Neural crest cell (in vitro differentiated cells): ENCODE data around the gene WAPL. TPM values are rescaled to one million over a fixed set of nuclear protein-coding genes. Genes with fewer than 3 reads are reported as not detected.
"Not testable (repeated sequence)": the region's sequence is repeated elsewhere in the genome, so short reads cannot be mapped to it uniquely, and the experiment has no call there.

ENCODE experiments used
- DNase-seq: peaks from one replicate; pipeline ENCODE4 v3.0.0; 2021; ENCODE audit warnings: low read depth, mixed read lengths, low spot score
- H3K27ac Mint-ChIP-seq: one replicate; pipeline ENCODE4 v1.8.0; 2021; ENCODE audit warnings: mild to moderate bottlenecking, mixed read lengths; ENCODE audit not compliant: unreplicated experiment
- H3K27me3 Mint-ChIP-seq: 2 replicates; pipeline ENCODE4 v1.8.0; 2021; ENCODE audit warnings: low read depth, mild to moderate bottlenecking, mixed read lengths
- H3K36me3 Mint-ChIP-seq: 2 replicates; pipeline ENCODE4 v1.8.0; 2021; ENCODE audit warnings: low read depth, mild to moderate bottlenecking, mixed read lengths
- H3K4me1 Mint-ChIP-seq: 2 replicates; pipeline ENCODE4 v1.8.0; 2021; ENCODE audit warnings: mixed read lengths
- H3K4me3 Mint-ChIP-seq: one replicate; pipeline ENCODE4 v1.8.0; 2021; ENCODE audit warnings: mild to moderate bottlenecking, mixed read lengths
- H3K9me3 Mint-ChIP-seq: 2 replicates; pipeline ENCODE4 v1.8.0; 2021; ENCODE audit warnings: mixed read lengths
- CTCF ChIP-seq: fragments of 200-600 bp; sonication (generic); conservative IDR thresholded peaks from 2 replicates; pipeline ENCODE4 v1.5.0; 2021; ENCODE audit warnings: antibody characterized with exemption, mild to moderate bottlenecking
- total RNA-seq: library from RNA; stranded (reverse); gene quantifications from 2 replicates; pipeline ENCODE4 v1.2.1, GENCODE V29; 2021

The WAPL gene
- total RNA-seq, 1 donor from 2014 or later, result 54.0 TPM

- Mint-ChIP-seq H3K9me3 (no peaks in the 10 kb centered on the region), H3K27me3 (peaks cover 72% of the 10 kb centered on the region), H3K27ac (no peak overlapping the region), H3K4me3 (no peak overlapping the region), H3K36me3 (no peaks in the 10 kb centered on the region), H3K4me1 (peaks cover 4% of the 10 kb centered on the region)
- TF ChIP-seq CTCF, result no peak
- DNase-seq, result no peak
Observed at GRCh38 chr10:86392723-86393094, 128.9 kb downstream of the WAPL start.

- DNase-seq, result no peak
- no peak overlapping the region for H3K27ac Mint-ChIP-seq
Observed at GRCh38 chr10:86391986-86392722, 129.4 kb downstream of the WAPL start.

GRCh38 chr10:86391236-86391840, 130.3 kb downstream of the WAPL start:
- no peaks in the 10 kb centered on the region for H3K9me3 Mint-ChIP-seq
- no peak overlapping the region for H3K27ac Mint-ChIP-seq
- H3K4me1 Mint-ChIP-seq, result peaks cover 4% of the 10 kb centered on the region
- TF ChIP-seq CTCF, result no peak
- no peak for DNase-seq
- H3K4me3 Mint-ChIP-seq, result no peak overlapping the region
- peaks cover 69% of the 10 kb centered on the region for H3K27me3 Mint-ChIP-seq
- no peaks in the 10 kb centered on the region for H3K36me3 Mint-ChIP-seq

More at GRCh38 chr10:86391986-86392722, 129.4 kb downstream of the WAPL start:
- peaks cover 72% of the 10 kb centered on the region for H3K27me3 Mint-ChIP-seq
- H3K4me3 Mint-ChIP-seq, result no peak overlapping the region
- peaks cover 4% of the 10 kb centered on the region for H3K4me1 Mint-ChIP-seq
- H3K9me3 Mint-ChIP-seq, result no peaks in the 10 kb centered on the region
- no peaks in the 10 kb centered on the region for H3K36me3 Mint-ChIP-seq
- TF ChIP-seq CTCF, result no peak

- Mint-ChIP-seq H3K36me3 (no peaks in the 10 kb centered on the region), H3K9me3 (no peaks in the 10 kb centered on the region), H3K4me1 (peaks cover 4% of the 10 kb centered on the region), H3K27ac (no peak overlapping the region), H3K4me3 (no peak overlapping the region), H3K27me3 (peaks cover 71% of the 10 kb centered on the region)
- no peak for DNase-seq
- TF ChIP-seq CTCF, result no peak
Observed at GRCh38 chr10:86390337-86391120, 131.1 kb downstream of the WAPL start.

GRCh38 chr10:86389441-86390193, 132.0 kb downstream of the WAPL start:
- peak; percentile 28 for TF ChIP-seq CTCF
- DNase-seq, result peak; percentile 45
- H3K9me3 Mint-ChIP-seq, result no peaks in the 10 kb centered on the region
- H3K27me3 Mint-ChIP-seq, result peaks cover 79% of the 10 kb centered on the region
- H3K4me3 Mint-ChIP-seq, result peak overlapping the region; percentile 59
- no peak overlapping the region for H3K27ac Mint-ChIP-seq
- H3K36me3 Mint-ChIP-seq, result no peaks in the 10 kb centered on the region
- peaks cover 4% of the 10 kb centered on the region for H3K4me1 Mint-ChIP-seq

- Mint-ChIP-seq H3K4me3 (peak overlapping the region; percentile 59), H3K27me3 (peaks cover 79% of the 10 kb centered on the region)
Observed at GRCh38 chr10:86389109-86389440, 132.5 kb downstream of the WAPL start.

More at GRCh38 chr10:86389109-86389440, 132.5 kb downstream of the WAPL start:
- DNase-seq, H3K4me1 Mint-ChIP-seq, H3K27ac Mint-ChIP-seq, H3K36me3 Mint-ChIP-seq, H3K9me3 Mint-ChIP-seq: not testable (repeated sequence)
